ENCODE data around the gene HSPA14. TPM values are rescaled to one million over a fixed set of nuclear protein-coding genes. Genes with fewer than 3 reads are reported as not detected.
"Not testable (repeated sequence)": the region's sequence is repeated elsewhere in the genome, so short reads cannot be mapped to it uniquely, and the experiment has no call there.

Gene HSPA14, protein sequence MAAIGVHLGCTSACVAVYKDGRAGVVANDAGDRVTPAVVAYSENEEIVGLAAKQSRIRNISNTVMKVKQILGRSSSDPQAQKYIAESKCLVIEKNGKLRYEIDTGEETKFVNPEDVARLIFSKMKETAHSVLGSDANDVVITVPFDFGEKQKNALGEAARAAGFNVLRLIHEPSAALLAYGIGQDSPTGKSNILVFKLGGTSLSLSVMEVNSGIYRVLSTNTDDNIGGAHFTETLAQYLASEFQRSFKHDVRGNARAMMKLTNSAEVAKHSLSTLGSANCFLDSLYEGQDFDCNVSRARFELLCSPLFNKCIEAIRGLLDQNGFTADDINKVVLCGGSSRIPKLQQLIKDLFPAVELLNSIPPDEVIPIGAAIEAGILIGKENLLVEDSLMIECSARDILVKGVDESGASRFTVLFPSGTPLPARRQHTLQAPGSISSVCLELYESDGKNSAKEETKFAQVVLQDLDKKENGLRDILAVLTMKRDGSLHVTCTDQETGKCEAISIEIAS
- 9.5 and 13.7 TPM in 2 replicates for total RNA-seq

DNA sequence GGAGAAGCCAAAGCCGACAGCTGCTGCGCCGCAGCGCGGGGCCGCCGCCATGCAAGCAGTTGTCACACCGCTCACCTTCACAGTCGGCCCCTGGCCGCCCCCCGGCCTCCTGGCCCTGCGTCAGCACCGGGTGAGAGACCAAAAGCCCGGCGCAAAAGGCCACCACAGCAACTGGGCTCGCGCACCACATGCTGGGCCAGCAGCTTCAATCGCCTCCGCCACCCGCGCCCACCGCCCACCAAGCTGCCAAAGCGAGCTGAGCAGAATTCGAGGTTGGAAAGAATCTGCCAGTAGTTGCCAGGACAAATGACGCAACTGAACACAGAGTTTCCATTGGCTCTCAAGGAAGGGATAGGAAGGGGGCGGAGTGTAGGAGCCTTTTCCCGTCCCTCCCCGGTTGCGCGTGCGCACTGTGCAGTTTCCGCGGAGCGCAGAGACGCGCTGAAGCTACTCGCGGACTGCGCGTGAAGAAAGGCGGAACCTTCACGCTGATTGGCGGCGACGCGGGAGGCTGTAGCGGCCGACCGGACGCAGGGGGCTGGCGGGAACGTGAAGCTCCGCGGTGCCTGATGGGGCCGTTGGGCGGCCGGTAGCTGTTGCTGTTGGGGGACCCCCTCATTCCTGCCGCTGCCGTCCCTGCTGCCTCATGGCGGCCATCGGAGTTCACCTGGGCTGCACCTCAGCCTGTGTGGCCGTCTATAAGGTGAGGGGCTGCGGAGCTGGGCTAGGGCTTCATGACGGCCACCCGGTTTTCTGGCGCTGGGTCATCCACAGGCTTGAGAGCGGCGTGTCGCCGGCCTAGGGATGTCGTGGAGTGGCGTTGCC is at the start of gene HSPA14, which contains the start of the genes CDNF and MSANTD7:
HSPA14 (plus strand) TSS at position 550 of the 825 bp plus-strand sequence; CDS start at position 647, 97 bp downstream.
CDNF (minus strand) TSS at position 281 of the 825 bp plus-strand sequence; CDS start at position 190, 91 bp downstream.
MSANTD7 (plus strand) TSS at position 550 of the 825 bp plus-strand sequence. CDS start 3,979 bp downstream, outside the sequence.
- DNase-seq (ENCODE audit: low read depth): peak; percentile 98

- DNase-seq (ENCODE audit: low read depth): no peak
Measured at GRCh38 chr10:14798636-14799035, 39.5 kb upstream of the HSPA14 start.

DNA sequence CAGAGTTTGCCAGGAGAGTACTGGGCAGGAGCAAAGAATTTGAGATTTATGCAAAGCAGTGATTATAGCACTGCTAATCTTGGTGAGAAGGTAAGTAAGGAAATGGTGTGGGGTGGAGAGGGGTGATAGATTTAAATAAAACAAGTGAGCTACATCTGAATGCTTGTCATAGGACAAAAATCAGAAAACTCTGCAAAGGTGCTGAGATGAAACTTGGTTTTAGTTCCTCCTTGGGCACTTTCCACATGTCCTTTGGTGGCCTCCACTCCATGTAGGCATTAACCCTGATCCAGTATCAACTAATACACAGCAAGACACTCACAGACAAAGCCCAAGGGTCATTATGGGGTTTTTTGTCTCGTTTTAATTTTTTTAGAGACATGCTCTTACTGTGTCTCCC is 37.7 kb upstream of the HSPA14 start:
- DNase-seq (ENCODE audit: low read depth): no peak

- no peak for DNase-seq (ENCODE audit: low read depth)
Measured at GRCh38 chr10:14801723-14802122, 36.4 kb upstream of the HSPA14 start.

GRCh38 chr10:14803827-14804226 is 34.3 kb upstream of the HSPA14 start:
- DNase-seq (ENCODE audit: low read depth): peak; percentile 65

GRCh38 chr10:14806318-14806717 is 31.8 kb upstream of the HSPA14 start:
- no peak for DNase-seq (ENCODE audit: low read depth)

DNA sequence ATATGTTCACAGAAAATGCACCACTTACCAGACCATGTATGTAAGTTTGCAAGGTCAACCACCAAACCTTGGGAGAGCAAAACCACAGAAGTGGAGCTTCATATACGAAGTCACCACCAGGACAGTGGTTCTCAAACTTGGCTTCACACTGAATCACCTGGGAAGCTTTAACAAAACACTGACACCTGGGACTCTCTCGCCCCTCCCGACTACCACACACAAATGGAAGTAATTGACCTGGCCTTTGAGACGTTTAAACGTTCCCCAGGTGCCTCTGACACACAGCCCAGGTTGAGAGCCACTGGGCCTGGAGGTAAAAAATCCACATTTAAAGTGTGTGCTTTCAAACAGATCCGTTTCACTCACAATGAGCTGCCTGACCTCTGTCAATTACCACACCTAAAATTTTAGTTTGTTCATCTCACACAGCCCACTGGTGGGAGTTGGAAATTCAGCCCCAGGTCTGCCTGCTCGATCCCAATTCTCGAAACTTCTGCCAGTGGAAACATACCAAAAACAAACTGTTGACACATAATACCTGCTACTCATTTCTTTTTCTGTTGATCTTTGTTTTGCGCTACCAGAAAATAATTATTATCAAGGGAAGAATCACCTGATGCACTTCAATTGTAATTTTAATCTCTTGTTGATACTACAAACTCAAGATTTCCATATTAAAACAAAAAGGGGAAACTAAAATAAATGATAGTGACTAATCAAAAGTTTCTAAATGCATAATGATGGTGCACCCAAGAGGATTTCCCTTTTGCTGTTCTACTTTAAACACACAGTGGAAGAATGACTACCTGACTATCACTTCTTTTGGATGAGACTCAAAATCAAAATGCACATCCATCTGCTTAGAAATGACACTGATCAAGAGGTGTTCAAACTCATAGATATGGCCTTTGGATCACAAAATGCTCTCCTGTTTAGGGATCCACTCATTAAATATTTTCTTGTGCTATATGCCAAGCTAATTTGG is 26.8 kb upstream of the HSPA14 start:
- DNase-seq (ENCODE audit: low read depth): no peak

DNA sequence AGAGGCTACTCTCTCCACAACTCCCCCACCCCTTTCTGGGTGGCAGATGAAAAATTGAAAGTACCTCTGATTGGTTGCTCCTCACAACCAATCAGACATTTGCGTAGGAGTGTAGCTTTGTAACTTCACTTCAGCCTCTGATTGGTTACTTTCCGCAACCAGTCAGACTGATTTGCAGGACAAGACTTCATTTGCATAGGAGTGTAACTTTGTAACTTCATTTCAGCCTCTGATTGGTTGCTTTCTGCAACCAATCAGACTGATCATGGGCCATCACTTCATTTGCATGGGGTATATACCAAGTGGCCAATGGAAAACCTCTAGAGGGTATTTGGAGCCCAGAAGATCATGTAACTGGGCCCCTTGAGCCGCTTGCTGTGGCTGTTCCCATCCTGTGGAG is 25.8 kb upstream of the HSPA14 start:
- DNase-seq (ENCODE audit: low read depth): no peak

- DNase-seq (ENCODE audit: low read depth): peak; percentile 63
Measured at GRCh38 chr10:14815681-14816080, 22.4 kb upstream of the HSPA14 start.

DNA sequence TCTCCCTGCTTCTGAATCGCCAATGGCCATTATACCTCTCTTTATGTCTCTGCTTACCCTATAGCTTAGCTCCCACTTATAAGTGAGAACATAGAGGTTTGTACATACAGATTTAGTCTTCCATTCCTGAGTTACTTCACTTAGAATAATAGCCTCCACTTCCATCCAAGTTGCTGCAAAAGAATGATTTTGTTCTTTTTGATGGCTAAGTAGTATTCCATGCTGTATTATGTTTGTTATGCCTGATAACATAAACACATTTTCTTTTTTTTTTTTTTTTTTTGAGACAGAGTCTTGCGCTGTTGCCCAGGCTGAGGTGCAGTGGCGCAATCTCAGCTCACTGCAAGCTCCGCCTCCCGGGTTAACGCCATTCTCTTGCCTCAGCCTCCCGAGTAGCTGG is 21.4 kb upstream of the HSPA14 start:
- DNase-seq (ENCODE audit: low read depth): not testable (repeated sequence)

- DNase-seq (ENCODE audit: low read depth): peak; percentile 58
Measured at GRCh38 chr10:14820010-14820774, 17.9 kb upstream of the HSPA14 start.

DNA sequence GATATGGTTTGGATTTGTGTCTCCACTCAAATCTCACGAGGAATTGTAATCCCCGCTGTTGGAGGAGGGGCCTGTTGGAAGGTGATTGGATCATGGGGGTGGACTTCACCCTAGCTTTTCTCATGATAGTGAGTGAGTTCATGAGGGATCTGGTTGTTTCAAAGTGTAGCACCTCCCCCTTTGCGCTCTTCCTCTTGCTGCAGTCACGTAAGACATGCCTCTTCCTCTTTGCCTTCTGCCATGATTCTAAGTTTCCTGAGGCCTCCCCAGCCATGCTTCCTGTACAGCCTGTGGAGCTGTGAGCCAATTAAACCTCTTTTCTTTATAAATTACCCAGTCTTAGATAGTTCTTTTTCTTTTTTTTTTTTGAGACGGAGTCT is 17.3 kb upstream of the HSPA14 start:
- no peak for DNase-seq (ENCODE audit: low read depth)

- no peak for DNase-seq (ENCODE audit: low read depth)
Measured at GRCh38 chr10:14821635-14822375, 16.3 kb upstream of the HSPA14 start.

DNA sequence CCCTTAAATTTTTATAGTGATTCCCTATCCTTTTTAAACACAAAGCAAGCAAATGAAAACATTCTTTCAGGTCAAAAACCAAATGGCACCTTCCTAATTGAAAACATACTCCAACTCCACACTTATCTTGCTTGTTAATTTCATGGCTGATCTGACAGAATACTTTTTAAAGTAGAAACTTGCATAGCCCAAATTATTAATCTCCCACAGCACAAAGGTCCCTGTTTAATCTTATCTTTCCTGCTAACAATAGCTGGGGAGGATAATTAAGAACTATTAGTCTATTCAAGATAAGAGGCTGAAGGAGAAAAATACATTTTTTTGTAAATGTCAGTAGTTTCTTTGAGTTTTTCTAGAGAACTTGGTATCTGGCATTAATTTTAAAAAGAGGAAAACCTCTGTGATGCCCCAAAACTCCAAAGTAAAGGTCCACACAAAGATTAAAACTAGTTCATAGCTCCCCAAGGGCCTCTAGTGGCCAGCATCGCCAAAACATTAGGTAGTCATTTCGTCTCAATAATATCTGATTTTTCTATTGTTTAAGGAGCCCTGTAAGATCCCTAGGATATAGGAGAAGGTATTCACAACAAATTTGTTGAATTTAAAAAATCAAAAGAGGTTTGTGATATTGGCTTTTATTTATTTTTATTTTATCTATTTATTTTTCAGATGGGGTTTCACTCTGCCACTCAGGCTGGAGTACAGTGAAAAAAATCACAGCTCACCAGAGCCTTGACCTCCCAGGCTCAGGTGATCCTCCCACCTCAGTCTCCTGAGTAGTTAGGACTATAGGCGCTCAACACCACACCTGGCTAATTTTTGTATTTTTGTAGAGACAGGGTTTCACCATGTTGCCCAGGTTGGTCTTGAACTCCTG is 15.0 kb upstream of the HSPA14 start:
- peak; percentile 37 for DNase-seq (ENCODE audit: low read depth)

- DNase-seq (ENCODE audit: low read depth): no peak
Measured at GRCh38 chr10:14823966-14824365, 14.1 kb upstream of the HSPA14 start.

GRCh38 chr10:14826076-14826829 is 11.9 kb upstream of the HSPA14 start:
- no peak for DNase-seq (ENCODE audit: low read depth)

GRCh38 chr10:14833106-14833505 is 5.0 kb upstream of the HSPA14 start:
- DNase-seq (ENCODE audit: low read depth): no peak

DNA sequence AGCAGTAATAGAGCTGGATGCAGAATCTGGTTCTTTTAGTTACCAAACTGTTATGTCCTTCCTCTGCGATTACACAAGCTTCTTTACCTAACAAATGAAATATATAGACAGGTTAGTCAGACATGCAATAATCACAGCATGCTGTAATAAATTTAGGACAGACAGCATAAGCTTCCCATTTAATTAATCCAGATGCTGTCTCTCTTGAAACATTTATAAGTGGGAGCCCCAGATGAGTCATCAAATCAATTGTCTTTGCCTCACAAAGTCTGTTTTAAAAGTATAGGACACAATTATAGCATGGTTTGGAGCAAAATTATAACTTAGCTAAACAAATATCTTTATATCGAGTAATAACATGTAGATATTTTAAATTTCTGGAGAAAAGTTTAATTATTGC is 1.9 kb upstream of the HSPA14 start:
- peak; percentile 4 for DNase-seq (ENCODE audit: low read depth)
